K562 (cell line): ENCODE results near the gene RERE. TPM values are rescaled to one million over a fixed set of nuclear protein-coding genes. Genes with fewer than 3 reads are reported as not detected.

Source experiments
- ATAC-seq: fragments of 200-7000 bp; cut with Tn5 transposase; 3 replicates; pipeline ENCODE4 v1.9.1; 2020; ENCODE audit warnings: moderate library complexity
- BruUV-seq: library from RNA; stranded (reverse); fragments of 400-500 nt; replicated peaks from 2 replicates; lab custom pipeline; 2021; lab: Mats Ljungman, UMichigan
- CTCF ChIA-PET: fragments of 300-600 bp; formaldehyde crosslinking; extraction: SDS; loops from one replicate; lab custom pipeline; 2021; ENCODE audit warnings: low intra/inter-chr PET ratio; lab: Yijun Ruan, JAX
- POLR2A ChIA-PET: fragments of 300-600, 350-650 bp; sonication (Branson Sonifier 250); formaldehyde crosslinking; extraction: SDS; loops from one replicate; lab custom pipeline; 2021; ENCODE audit warnings: antibody characterized with exemption, inconsistent platforms; lab: Yijun Ruan, JAX
- DNase-seq, 4 experiments: peaks; one replicate each; pipeline versions ENCODE4 v3.0.0 to v3.0.0-alpha.2; 2011 to 2018; ENCODE audit warnings: low spot score in 3 of 4, mixed read lengths in 3 of 4; ENCODE audit errors: extremely low read depth in 1 of 4
- FAIRE-seq: peaks from 2 replicates; lab custom pipeline; 2011; peaks lifted over from hg19 to GRCh38; lab: Jason Lieb, UNC
- H2AFZ ChIP-seq: 2 replicates; pipeline ENCODE4 v1.6.0; 2011; ENCODE audit warnings: low read depth, low read length, control low read depth, inconsistent platforms
- H3K27ac ChIP-seq: fragments of 200-600 bp; 3 replicates; pipeline ENCODE4 v1.8.0; 2011; ENCODE audit warnings: low read depth, mild to moderate bottlenecking, control low read depth, inconsistent platforms, low read length, moderate library complexity, mixed read lengths; ENCODE audit errors: extremely low read depth
- H3K27me3 ChIP-seq, 2 experiments: fragments of 300-600 bp in 1 of 2; 2 replicates in 1 of 2; 3 replicates in 1 of 2; pipeline versions ENCODE4 v1.6.0 to v1.8.0; 2011; ENCODE audit warnings: inconsistent platforms in 2 of 2, low read length in 2 of 2, mild to moderate bottlenecking in 1 of 2, mixed read lengths in 1 of 2, moderate library complexity in 1 of 2; ENCODE audit not compliant: control insufficient read depth in 2 of 2, insufficient read depth in 2 of 2
- H3K36me3 ChIP-seq: fragments of 300-600 bp; 3 replicates; pipeline ENCODE4 v1.8.0; 2011; ENCODE audit warnings: mild to moderate bottlenecking, low read length, inconsistent platforms; ENCODE audit not compliant: control insufficient read depth, insufficient read depth
- H3K4me1 ChIP-seq, 2 experiments: fragments of 200-600 bp in 1 of 2; replicated peaks in 1 of 2; 2 replicates in 1 of 2; 3 replicates in 1 of 2; pipeline versions ENCODE4 v1.5.1 to v1.8.0; 2011; ENCODE audit warnings: inconsistent platforms in 2 of 2, low read length in 2 of 2, mild to moderate bottlenecking in 1 of 2, mixed read lengths in 1 of 2, moderate library complexity in 1 of 2; ENCODE audit not compliant: control insufficient read depth in 2 of 2, insufficient read depth in 2 of 2
- H3K4me2 ChIP-seq: 2 replicates; pipeline ENCODE4 v1.6.1; 2011; ENCODE audit warnings: low read length, control low read depth, inconsistent platforms, mixed read lengths; ENCODE audit not compliant: insufficient read depth
- H3K4me3 ChIP-seq: fragments of 200-600 bp; sonication (generic), shearing (Covaris generic); 2 replicates; pipeline ENCODE4 v1.5.1; 2016; ENCODE audit warnings: control low read depth, inconsistent platforms
- H3K79me2 ChIP-seq: fragments of 200-600 bp; 3 replicates; pipeline ENCODE4 v1.8.0; 2011; ENCODE audit warnings: low read length, inconsistent platforms; ENCODE audit not compliant: control insufficient read depth, insufficient read depth
- H3K9ac ChIP-seq, 2 experiments: 2 replicates each; pipeline versions ENCODE4 v1.6.0 to v1.6.1; 2011; ENCODE audit warnings: low read depth in 2 of 2, low read length in 2 of 2, control low read depth in 1 of 2, inconsistent platforms in 1 of 2, mild to moderate bottlenecking in 1 of 2, mixed read lengths in 1 of 2; ENCODE audit not compliant: insufficient read depth in 1 of 2
- H3K9me1 ChIP-seq: one replicate; pipeline ENCODE4 v1.6.0; 2011; ENCODE audit warnings: inconsistent platforms, mild to moderate bottlenecking, low read length, moderate library complexity; ENCODE audit not compliant: control insufficient read depth, insufficient read depth
- H3K9me3 ChIP-seq: replicated peaks from 2 replicates; pipeline ENCODE4 v1.5.1; 2011; ENCODE audit warnings: low read depth, low read length, inconsistent platforms; ENCODE audit not compliant: control insufficient read depth, insufficient read depth
- H4K20me1 ChIP-seq: replicated peaks from 2 replicates; pipeline ENCODE4 v1.6.1; 2011; ENCODE audit warnings: low read length, inconsistent platforms, mixed read lengths; ENCODE audit not compliant: control insufficient read depth, insufficient read depth
- CEBPB ChIP-seq: fragments of 450-650 bp; IDR thresholded peaks from 2 replicates; pipeline ENCODE4 v1.6.1; 2016; ENCODE audit warnings: missing genetic modification characterization, missing compliant biosample characterization
- CHCHD3 ChIP-seq: fragments of 250-450 bp; sonication (Bioruptor Pico); IDR thresholded peaks from 2 replicates; pipeline ENCODE4 v2.1.2; 2022; ENCODE audit warnings: mild to moderate bottlenecking
- NCOA6 ChIP-seq: fragments of 450-650 bp; IDR thresholded peaks from 2 replicates; pipeline ENCODE4 v1.6.1; 2017; ENCODE audit warnings: mild to moderate bottlenecking
- RNF2 ChIP-seq: sonication (generic); IDR thresholded peaks from 2 replicates; pipeline ENCODE4 v1.6.1; 2016
- SIX5 ChIP-seq, 2 experiments: IDR thresholded peaks; 2 replicates each; pipeline ENCODE4 v1.6.1; 2011; ENCODE audit warnings: low read length in 2 of 2, borderline replicate concordance in 1 of 2, low read depth in 1 of 2, mild to moderate bottlenecking in 1 of 2, moderate library complexity in 1 of 2; ENCODE audit not compliant: insufficient read depth in 1 of 2
- ZNF311 ChIP-seq: fragments of 250-450 bp; sonication (Bioruptor Pico); IDR thresholded peaks from 2 replicates; pipeline ENCODE4 v1.4.0; 2020; ENCODE audit warnings: mild to moderate bottlenecking, moderate library complexity
- ZNF717 ChIP-seq: fragments of 250-450 bp; sonication (Bioruptor Pico); IDR thresholded peaks from 2 replicates; pipeline ENCODE4 v1.5.0; 2021
- WGBS: fragments of 100-300 bp; shearing (Covaris generic); methylation state at CpG from one replicate; pipeline ENCODE4 v1.1.6; 2016; ENCODE audit warnings: low coverage, mixed read lengths; ENCODE audit not compliant: insufficient coverage; ENCODE audit errors: missing lambda C conversion rate; 5-methylcytosine and 5-hydroxymethylcytosine counted together
- in situ Hi-C: fragments of 300-500 bp; cut with MboI; formaldehyde crosslinking; loops from 4 replicates; pipeline ENCODE4 v1.15.0; 2018; ENCODE audit warnings: inconsistent platforms, mixed read lengths
- intact Hi-C: fragments of 100-400 bp; cut with micrococcal nuclease; formaldehyde crosslinking; loops from 2 replicates; pipeline ENCODE4 v1.14.2; 2022
- polyA plus RNA-seq, 8 experiments: library from polyadenylated mRNA; depleted of rRNA in 4 of 8; stranded (reverse) in 5 of 8; unstranded in 3 of 8; fragments of >200 nt; fragmentation: Nextera tagmentation in 2 of 8; fragmentation: Illumina TruSeq in 1 of 8; extraction: Ambion mirVana in 2 of 8; extraction: Trizol in 1 of 8; gene quantifications; 2 replicates each; pipeline versions ENCODE4 v1.2.1 to v1.2.3, GENCODE V29; 2011 to 2014; ENCODE audit warnings: inconsistent platforms in 1 of 8, missing spikeins in 1 of 8
- total RNA-seq, 7 experiments: library from RNA; depleted of rRNA in 6 of 7; stranded (reverse); fragments of >200 nt in 6 of 7; fragmentation: Illumina TruSeq in 2 of 7; extraction: Trizol in 2 of 7; gene quantifications; 2 replicates each; pipeline versions ENCODE4 v1.2.1 to v1.2.3, GENCODE V29; 2011 to 2021; ENCODE audit warnings: low replicate concordance in 1 of 7
- TF ChIP-seq, protein P1 (sequence below): sonication (generic); IDR thresholded peaks from 2 replicates; pipeline ENCODE4 v1.6.1; 2016

Gene RERE
- total and polyA plus RNA-seq, 9 of the 15 experiments (the other 6 are each of a cell fraction or from before 2014, with no cell fraction given) = 3.0 to 51.5 (median 13.4) TPM

DNA sequence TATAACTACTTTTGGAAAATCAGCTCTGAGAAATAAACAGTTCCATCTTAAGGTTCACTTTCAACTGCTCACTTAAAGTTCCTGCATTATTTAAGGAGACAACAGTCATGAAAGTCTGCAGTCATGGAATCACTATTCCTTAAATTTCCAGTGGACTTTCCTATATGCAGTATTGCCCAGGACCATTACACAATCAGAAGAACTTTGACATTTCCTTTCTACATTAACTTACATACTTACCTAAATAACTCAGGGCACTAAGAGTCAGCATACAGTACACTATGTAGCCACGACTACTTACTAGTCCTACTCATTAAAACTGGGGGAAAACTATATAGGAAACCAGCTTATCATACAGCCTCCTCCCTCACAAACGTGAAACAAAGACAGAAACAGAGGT, 279.4 kb downstream of the RERE start:
- Histone ChIP-seq H3K4me3 (no peak overlapping the region), H3K79me2 (peaks cover 3% of the 10 kb centered on the region; the same call in 1 of the 3 replicates), H3K4me1 (peaks cover 3 to 20% of the 10 kb centered on the region in 2 experiments; a peak in 3 of 5 replicates), H3K27ac (no peak overlapping the region), H3K4me2 (no peak overlapping the region), H3K36me3 (peaks cover 7% of the 10 kb centered on the region; the same call in 1 of the 3 replicates), H2AFZ (no peak overlapping the region), H3K9me3 (no peaks in the 10 kb centered on the region), H4K20me1 (no peaks in the 10 kb centered on the region), H3K9me1 (no peaks in the 10 kb centered on the region), H3K9ac (no peak overlapping the region), H3K27me3 (no peaks in the 10 kb centered on the region)
- no peak for TF ChIP-seq RNF2
- TF ChIP-seq SIX5 (IDR thresholded peaks at IDR 0.05; ENCODE audit: borderline replicate concordance in 1 of 2, insufficient read depth in 1 of 2, low read depth in 1 of 2, low read length in 2 of 2) = no peak
- no peak for TF ChIP-seq CHCHD3 (CRISPR knock-in tag)
- TF ChIP-seq ZNF717 (CRISPR knock-in tag) = no peak
- 0 out of 2 replicates have a peak, but pooled peaks have one; percentile 28 for TF ChIP-seq CEBPB (tag)
- no peak for TF ChIP-seq ZNF311 (CRISPR knock-in tag)
- TF ChIP-seq, protein P1, sequence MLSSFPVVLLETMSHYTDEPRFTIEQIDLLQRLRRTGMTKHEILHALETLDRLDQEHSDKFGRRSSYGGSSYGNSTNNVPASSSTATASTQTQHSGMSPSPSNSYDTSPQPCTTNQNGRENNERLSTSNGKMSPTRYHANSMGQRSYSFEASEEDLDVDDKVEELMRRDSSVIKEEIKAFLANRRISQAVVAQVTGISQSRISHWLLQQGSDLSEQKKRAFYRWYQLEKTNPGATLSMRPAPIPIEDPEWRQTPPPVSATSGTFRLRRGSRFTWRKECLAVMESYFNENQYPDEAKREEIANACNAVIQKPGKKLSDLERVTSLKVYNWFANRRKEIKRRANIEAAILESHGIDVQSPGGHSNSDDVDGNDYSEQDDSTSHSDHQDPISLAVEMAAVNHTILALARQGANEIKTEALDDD = peak; percentile 37; the same call in 1 of the 2 replicates
- TF ChIP-seq NCOA6 = no peak
- 29% methylated on average over 2 of the region's 2 CpGs for WGBS
- intact Hi-C loops (no loop called here), in situ Hi-C loops (no loop called here)
- BruUV-seq = no TSS peak
- FAIRE-seq (no peak), DNase-seq (no peak), ATAC-seq (no peak)
- POLR2A ChIA-PET = interaction anchor here (1.3 to 2.4 kb wide), 2 partner anchors 11 to 12 kb away, joined by 6 to 7 read pairs; no protein-coding TSS in a partner anchor
- CTCF ChIA-PET = no interaction called here
